MM.1S (cell line): Measurements from ENCODE around the gene RARRES2.

Experiments used
- EZH2 ChIP-seq: fragments of 300-600 bp; sonication (generic); optimal IDR thresholded peaks from 2 replicates; pipeline ENCODE3; 2017; ENCODE audit warnings: low read depth, mild to moderate bottlenecking, antibody characterized with exemption, low read length, mixed read lengths
- TF ChIP-seq, protein P1 (sequence below): fragments of 300-600 bp; sonication (generic); IDR thresholded peaks from 2 replicates; pipeline ENCODE4 v1.5.1; 2016; ENCODE audit warnings: antibody characterized with exemption, low read length, mixed read lengths

DNA sequence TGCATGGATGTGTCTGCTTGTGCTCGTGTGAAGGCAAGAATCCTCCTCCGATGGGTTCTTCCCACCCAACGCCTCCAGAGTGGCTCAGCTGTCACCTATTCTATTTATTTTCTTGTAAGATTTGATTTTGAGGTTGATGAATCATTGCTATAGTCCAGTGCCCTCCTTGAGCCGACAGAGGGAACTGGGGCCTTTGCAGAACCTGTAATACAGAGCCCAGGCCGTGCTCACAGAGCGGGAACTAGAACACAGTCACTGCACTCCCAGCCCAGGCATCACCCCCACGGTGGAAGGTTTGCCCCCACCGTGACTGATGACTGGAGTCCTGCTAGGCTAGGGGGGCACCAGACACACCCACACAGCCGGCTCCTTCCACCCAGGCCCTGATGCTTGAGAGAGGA, 2.0 kb downstream of the RARRES2 start:
- TF ChIP-seq, protein P1, sequence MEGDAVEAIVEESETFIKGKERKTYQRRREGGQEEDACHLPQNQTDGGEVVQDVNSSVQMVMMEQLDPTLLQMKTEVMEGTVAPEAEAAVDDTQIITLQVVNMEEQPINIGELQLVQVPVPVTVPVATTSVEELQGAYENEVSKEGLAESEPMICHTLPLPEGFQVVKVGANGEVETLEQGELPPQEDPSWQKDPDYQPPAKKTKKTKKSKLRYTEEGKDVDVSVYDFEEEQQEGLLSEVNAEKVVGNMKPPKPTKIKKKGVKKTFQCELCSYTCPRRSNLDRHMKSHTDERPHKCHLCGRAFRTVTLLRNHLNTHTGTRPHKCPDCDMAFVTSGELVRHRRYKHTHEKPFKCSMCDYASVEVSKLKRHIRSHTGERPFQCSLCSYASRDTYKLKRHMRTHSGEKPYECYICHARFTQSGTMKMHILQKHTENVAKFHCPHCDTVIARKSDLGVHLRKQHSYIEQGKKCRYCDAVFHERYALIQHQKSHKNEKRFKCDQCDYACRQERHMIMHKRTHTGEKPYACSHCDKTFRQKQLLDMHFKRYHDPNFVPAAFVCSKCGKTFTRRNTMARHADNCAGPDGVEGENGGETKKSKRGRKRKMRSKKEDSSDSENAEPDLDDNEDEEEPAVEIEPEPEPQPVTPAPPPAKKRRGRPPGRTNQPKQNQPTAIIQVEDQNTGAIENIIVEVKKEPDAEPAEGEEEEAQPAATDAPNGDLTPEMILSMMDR = no peak
- no peak for TF ChIP-seq EZH2
